K562 (cell line): ENCODE results near the gene PRSS48. TPM values are rescaled to one million over a fixed set of nuclear protein-coding genes. Genes with fewer than 3 reads are reported as not detected.

Experiments
- ATAC-seq: fragments of 200-7000 bp; cut with Tn5 transposase; 3 replicates; pipeline ENCODE4 v1.9.1; 2020; ENCODE audit warnings: moderate library complexity
- BruUV-seq: library from RNA; stranded (reverse); fragments of 400-500 nt; replicated peaks from 2 replicates; lab custom pipeline; 2021; lab: Mats Ljungman, UMichigan
- CTCF ChIA-PET: fragments of 300-600 bp; formaldehyde crosslinking; extraction: SDS; loops from one replicate; lab custom pipeline; 2021; ENCODE audit warnings: low intra/inter-chr PET ratio; lab: Yijun Ruan, JAX
- POLR2A ChIA-PET: fragments of 300-600, 350-650 bp; sonication (Branson Sonifier 250); formaldehyde crosslinking; extraction: SDS; loops from one replicate; lab custom pipeline; 2021; ENCODE audit warnings: antibody characterized with exemption, inconsistent platforms; lab: Yijun Ruan, JAX
- DNase-seq, 4 experiments: peaks; one replicate each; pipeline versions ENCODE4 v3.0.0 to v3.0.0-alpha.2; 2011 to 2018; ENCODE audit warnings: low spot score in 3 of 4, mixed read lengths in 3 of 4; ENCODE audit errors: extremely low read depth in 1 of 4
- FAIRE-seq: peaks from 2 replicates; lab custom pipeline; 2011; peaks lifted over from hg19 to GRCh38; lab: Jason Lieb, UNC
- H2AFZ ChIP-seq: 2 replicates; pipeline ENCODE4 v1.6.0; 2011; ENCODE audit warnings: low read depth, low read length, control low read depth, inconsistent platforms
- H3K27ac ChIP-seq: fragments of 200-600 bp; 3 replicates; pipeline ENCODE4 v1.8.0; 2011; ENCODE audit warnings: low read depth, mild to moderate bottlenecking, control low read depth, inconsistent platforms, low read length, moderate library complexity, mixed read lengths; ENCODE audit errors: extremely low read depth
- H3K27me3 ChIP-seq, 2 experiments: fragments of 300-600 bp in 1 of 2; 2 replicates in 1 of 2; 3 replicates in 1 of 2; pipeline versions ENCODE4 v1.6.0 to v1.8.0; 2011; ENCODE audit warnings: inconsistent platforms in 2 of 2, low read length in 2 of 2, mild to moderate bottlenecking in 1 of 2, mixed read lengths in 1 of 2, moderate library complexity in 1 of 2; ENCODE audit not compliant: control insufficient read depth in 2 of 2, insufficient read depth in 2 of 2
- H3K36me3 ChIP-seq: fragments of 300-600 bp; 3 replicates; pipeline ENCODE4 v1.8.0; 2011; ENCODE audit warnings: mild to moderate bottlenecking, low read length, inconsistent platforms; ENCODE audit not compliant: control insufficient read depth, insufficient read depth
- H3K4me1 ChIP-seq, 2 experiments: fragments of 200-600 bp in 1 of 2; replicated peaks in 1 of 2; 2 replicates in 1 of 2; 3 replicates in 1 of 2; pipeline versions ENCODE4 v1.5.1 to v1.8.0; 2011; ENCODE audit warnings: inconsistent platforms in 2 of 2, low read length in 2 of 2, mild to moderate bottlenecking in 1 of 2, mixed read lengths in 1 of 2, moderate library complexity in 1 of 2; ENCODE audit not compliant: control insufficient read depth in 2 of 2, insufficient read depth in 2 of 2
- H3K4me2 ChIP-seq: 2 replicates; pipeline ENCODE4 v1.6.1; 2011; ENCODE audit warnings: low read length, control low read depth, inconsistent platforms, mixed read lengths; ENCODE audit not compliant: insufficient read depth
- H3K4me3 ChIP-seq: fragments of 200-600 bp; sonication (generic), shearing (Covaris generic); 2 replicates; pipeline ENCODE4 v1.5.1; 2016; ENCODE audit warnings: control low read depth, inconsistent platforms
- H3K79me2 ChIP-seq: fragments of 200-600 bp; 3 replicates; pipeline ENCODE4 v1.8.0; 2011; ENCODE audit warnings: low read length, inconsistent platforms; ENCODE audit not compliant: control insufficient read depth, insufficient read depth
- H3K9ac ChIP-seq, 2 experiments: 2 replicates each; pipeline versions ENCODE4 v1.6.0 to v1.6.1; 2011; ENCODE audit warnings: low read depth in 2 of 2, low read length in 2 of 2, control low read depth in 1 of 2, inconsistent platforms in 1 of 2, mild to moderate bottlenecking in 1 of 2, mixed read lengths in 1 of 2; ENCODE audit not compliant: insufficient read depth in 1 of 2
- H3K9me1 ChIP-seq: one replicate; pipeline ENCODE4 v1.6.0; 2011; ENCODE audit warnings: inconsistent platforms, mild to moderate bottlenecking, low read length, moderate library complexity; ENCODE audit not compliant: control insufficient read depth, insufficient read depth
- H3K9me3 ChIP-seq: replicated peaks from 2 replicates; pipeline ENCODE4 v1.5.1; 2011; ENCODE audit warnings: low read depth, low read length, inconsistent platforms; ENCODE audit not compliant: control insufficient read depth, insufficient read depth
- H4K20me1 ChIP-seq: replicated peaks from 2 replicates; pipeline ENCODE4 v1.6.1; 2011; ENCODE audit warnings: low read length, inconsistent platforms, mixed read lengths; ENCODE audit not compliant: control insufficient read depth, insufficient read depth
- ARID4B ChIP-seq: sonication (generic); formaldehyde crosslinking; IDR thresholded peaks from 2 replicates; pipeline ENCODE4 v1.8.0; 2022; ENCODE audit warnings: mild to moderate bottlenecking, missing genetic modification reagents
- CHD4 ChIP-seq: fragments of 200-600 bp; sonication (generic); IDR thresholded peaks from 3 replicates; pipeline ENCODE4 v1.6.1; 2012; ENCODE audit warnings: low read depth, mild to moderate bottlenecking, mixed read lengths, low read length, inconsistent platforms; ENCODE audit not compliant: insufficient read depth, insufficient replicate concordance, poor library complexity, severe bottlenecking
- E2F3 ChIP-seq: fragments of 250-450 bp; sonication (Bioruptor Pico); IDR thresholded peaks from 2 replicates; pipeline ENCODE4 v1.4.0; 2020; ENCODE audit warnings: mild to moderate bottlenecking
- E2F5 ChIP-seq: sonication (generic); formaldehyde crosslinking; IDR thresholded peaks from 2 replicates; pipeline ENCODE4 v1.8.0; 2022; ENCODE audit warnings: mild to moderate bottlenecking, missing genetic modification reagents
- MAFK ChIP-seq: IDR thresholded peaks from 2 replicates; pipeline ENCODE4 v1.6.1; 2011; ENCODE audit warnings: low read length, improper control_type of control experiment
- MEF2A ChIP-seq: IDR thresholded peaks from 2 replicates; pipeline ENCODE4 v1.6.1; 2011; ENCODE audit warnings: low read depth, mild to moderate bottlenecking, low read length, moderate library complexity; ENCODE audit not compliant: control insufficient read depth
- RAD21 ChIP-seq, 2 experiments: fragments of 250-450 bp in 1 of 2; fragments of 450-650 bp in 1 of 2; sonication (Bioruptor Pico) in 1 of 2; formaldehyde crosslinking in 1 of 2; IDR thresholded peaks in 1 of 2; conservative IDR thresholded peaks in 1 of 2; 2 replicates each; pipeline versions ENCODE4 v1.4.0 to v1.8.0; 2020 to 2022; ENCODE audit warnings: mild to moderate bottlenecking in 2 of 2, moderate library complexity in 1 of 2
- SMAD3 ChIP-seq: fragments of 450-650 bp; formaldehyde crosslinking; conservative IDR thresholded peaks from 2 replicates; pipeline ENCODE4 v1.4.0; 2020; ENCODE audit warnings: mild to moderate bottlenecking
- SRSF7 ChIP-seq: fragments of 200-400 bp; formaldehyde crosslinking; optimal IDR thresholded peaks from 2 replicates; pipeline ENCODE3; 2017; ENCODE audit warnings: mild to moderate bottlenecking, low read depth, low read length
- THAP7 ChIP-seq: fragments of 250-450 bp; sonication (Bioruptor Pico); IDR thresholded peaks from 2 replicates; pipeline ENCODE4 v1.5.0; 2021
- ZBTB8A ChIP-seq: fragments of 450-650 bp; IDR thresholded peaks from 2 replicates; pipeline ENCODE4 v1.6.1; 2018; ENCODE audit warnings: mild to moderate bottlenecking, moderate library complexity; ENCODE audit not compliant: partially characterized antibody
- ZNF184 ChIP-seq: sonication (generic); formaldehyde crosslinking; IDR thresholded peaks from 2 replicates; pipeline ENCODE4 v1.5.0; 2020; ENCODE audit warnings: missing genetic modification reagents
- ZNF655 ChIP-seq: fragments of 250-450 bp; sonication (Bioruptor Pico); IDR thresholded peaks from 2 replicates; pipeline ENCODE4 v1.5.0; 2021
- WGBS: fragments of 100-300 bp; shearing (Covaris generic); methylation state at CpG from one replicate; pipeline ENCODE4 v1.1.6; 2016; ENCODE audit warnings: low coverage, mixed read lengths; ENCODE audit not compliant: insufficient coverage; ENCODE audit errors: missing lambda C conversion rate; 5-methylcytosine and 5-hydroxymethylcytosine counted together
- in situ Hi-C: fragments of 300-500 bp; cut with MboI; formaldehyde crosslinking; loops from 4 replicates; pipeline ENCODE4 v1.15.0; 2018; ENCODE audit warnings: inconsistent platforms, mixed read lengths
- intact Hi-C: fragments of 100-400 bp; cut with micrococcal nuclease; formaldehyde crosslinking; loops from 2 replicates; pipeline ENCODE4 v1.14.2; 2022
- polyA plus RNA-seq, 8 experiments: library from polyadenylated mRNA; depleted of rRNA in 4 of 8; stranded (reverse) in 5 of 8; unstranded in 3 of 8; fragments of >200 nt; fragmentation: Nextera tagmentation in 2 of 8; fragmentation: Illumina TruSeq in 1 of 8; extraction: Ambion mirVana in 2 of 8; extraction: Trizol in 1 of 8; gene quantifications; 2 replicates each; pipeline versions ENCODE4 v1.2.1 to v1.2.3, GENCODE V29; 2011 to 2014; ENCODE audit warnings: inconsistent platforms in 1 of 8, missing spikeins in 1 of 8
- total RNA-seq, 7 experiments: library from RNA; depleted of rRNA in 6 of 7; stranded (reverse); fragments of >200 nt in 6 of 7; fragmentation: Illumina TruSeq in 2 of 7; extraction: Trizol in 2 of 7; gene quantifications; 2 replicates each; pipeline versions ENCODE4 v1.2.1 to v1.2.3, GENCODE V29; 2011 to 2021; ENCODE audit warnings: low replicate concordance in 1 of 7

PRSS48 gene
- total and polyA plus RNA-seq, 9 of the 15 experiments (the other 6 are each of a cell fraction or from before 2014, with no cell fraction given): not detected

GRCh38 chr4:151251603-151252304, 25.2 kb upstream of the PRSS48 start:
- FAIRE-seq (no peak), DNase-seq (no peak), ATAC-seq (no peak)
- Histone ChIP-seq H3K4me3 (no peak overlapping the region), H4K20me1 (no peaks in the 10 kb centered on the region), H3K27me3 (peaks cover 4 to 13% of the 10 kb centered on the region in 2 experiments; a peak in 3 of 5 replicates), H3K36me3 (no peaks in the 10 kb centered on the region), H3K4me1 (no peaks in the 10 kb centered on the region), H3K79me2 (no peaks in the 10 kb centered on the region), H3K9ac (no peak overlapping the region), H3K4me2 (no peak overlapping the region), H3K9me3 (no peaks in the 10 kb centered on the region), H3K9me1 (no peaks in the 10 kb centered on the region), H3K27ac (no peak overlapping the region), H2AFZ (no peak overlapping the region)
- no TSS peak for BruUV-seq
- CTCF ChIA-PET: no interaction called here
- intact Hi-C loops (no loop called here), in situ Hi-C loops (no loop called here)
- POLR2A ChIA-PET: no interaction called here
- whole genome bisulfite sequencing: 0% methylated on average over 2 of the region's 2 CpGs
- TF ChIP-seq E2F5 (CRISPR knock-in tag) (no peak), ARID4B (no peak), ZBTB8A (no peak), CHD4 (no peak), MEF2A (no peak), ZNF655 (CRISPR knock-in tag) (no peak), E2F3 (CRISPR knock-in tag) (no peak), MAFK (no peak), THAP7 (CRISPR knock-in tag) (no peak), ZNF184 (CRISPR knock-in tag) (no peak), RAD21 (CRISPR knock-in tag; conservative IDR thresholded peaks at IDR 0.05 in 1 of 2, IDR thresholded peaks at IDR 0.05 in 1 of 2) (no peak), SRSF7 (no peak), SMAD3 (CRISPR knock-in tag) (no peak)
